CD4-positive, alpha-beta memory T cell (primary cell): Measurements from ENCODE around the gene ARPC2. TPM values are rescaled to one million over a fixed set of nuclear protein-coding genes. Genes with fewer than 3 reads are reported as not detected.

ENCODE experiments used
- microRNA-seq: library from miRNA; unstranded; fragments of <30 nt; microRNA quantifications from one replicate; pipeline ENCODE4 v1.2.0, GENCODE V29; 2021; ENCODE audit warnings: borderline replicate concordance, borderline number of aligned reads, borderline microRNAs expressed, mixed read lengths
- polyA plus RNA-seq, 2 donors: library from polyadenylated mRNA; unstranded; fragments of 300-500 nt; fragmentation: Illumina TruSeq; gene quantifications; one replicate each; pipeline ENCODE4 v1.2.3, GENCODE V29; 2021
- total RNA-seq, 2 experiments: library from RNA; stranded (reverse); gene quantifications; one replicate each; pipeline ENCODE4 v1.2.3, GENCODE V29; 2021

The ARPC2 gene
- total and polyA plus RNA-seq, 4 experiments from 2014 or later: 412 to 1,042 (median 628) TPM

Small RNA genes lying within 50 kb of the gene (microRNA-seq; reads per million reads assigned to microRNA genes)
- gene MIR6513: 6.7 reads per million, percentile 31 among the genes with 10 or more reads in this experiment

Other genes with a start within 250 kb of the ARPC2 start
- 1 to 10 TPM in 1 of 2 experiments, under 1 TPM in 1; 0.78 to 1.2 TPM for gene TNS1, start 214.2 kb upstream of the ARPC2 start, total RNA-seq
- not detected for gene TNS1, start 214.2 kb upstream of the ARPC2 start, polyA plus RNA-seq
- gene RUFY4, start 147.9 kb upstream of the ARPC2 start, total RNA-seq: under 1 TPM; 0.30 to 0.81 TPM
- gene RUFY4, start 147.9 kb upstream of the ARPC2 start, polyA plus RNA-seq: under 1 TPM in 1 of 2 donors, not detected in 1; 0.16 TPM
- not detected for gene CXCR2, start 91.2 kb upstream of the ARPC2 start, total RNA-seq
- not detected for gene CXCR2, start 91.2 kb upstream of the ARPC2 start, polyA plus RNA-seq
- not detected for gene CXCR1, start 50.2 kb upstream of the ARPC2 start, total RNA-seq
- gene CXCR1, start 50.2 kb upstream of the ARPC2 start, polyA plus RNA-seq: not detected
- gene GPBAR1, start 43.8 kb downstream of the ARPC2 start, total RNA-seq: 1 to 10 TPM; 1.0 to 1.2 TPM
- gene GPBAR1, start 43.8 kb downstream of the ARPC2 start, polyA plus RNA-seq: under 1 TPM; 0.17 to 0.32 TPM
- gene AAMP, start 52.9 kb downstream of the ARPC2 start, total RNA-seq: 10 to 100 TPM; 66.2 to 66.3 TPM
- gene AAMP, start 52.9 kb downstream of the ARPC2 start, polyA plus RNA-seq: 100 to 1,000 TPM in 1 of 2 donors, 10 to 100 TPM in 1; 78.9 to 101 TPM
- 10 to 100 TPM; 31.1 to 33.6 TPM for gene PNKD, start 53.3 kb downstream of the ARPC2 start, total RNA-seq
- 100 to 1,000 TPM in 1 of 2 donors, 10 to 100 TPM in 1; 84.3 to 101 TPM for gene PNKD, start 53.3 kb downstream of the ARPC2 start, polyA plus RNA-seq
- 100 to 1,000 TPM; 140 to 144 TPM for gene TMBIM1, start 75.3 kb downstream of the ARPC2 start, total RNA-seq
- gene TMBIM1, start 75.3 kb downstream of the ARPC2 start, polyA plus RNA-seq: 100 to 1,000 TPM; 176 to 220 TPM
- gene CATIP, start 139.7 kb downstream of the ARPC2 start, total RNA-seq: not detected
- not detected for gene CATIP, start 139.7 kb downstream of the ARPC2 start, polyA plus RNA-seq
- gene SLC11A1, start 165.1 kb downstream of the ARPC2 start, total RNA-seq: 1 to 10 TPM; 1.3 to 1.9 TPM
- under 1 TPM; 0.37 to 0.92 TPM for gene SLC11A1, start 165.1 kb downstream of the ARPC2 start, polyA plus RNA-seq
- gene CTDSP1, start 182.7 kb downstream of the ARPC2 start, total RNA-seq: 100 to 1,000 TPM; 182 to 183 TPM
- 10 to 100 TPM; 26.4 to 37.7 TPM for gene CTDSP1, start 182.7 kb downstream of the ARPC2 start, polyA plus RNA-seq
- gene VIL1, start 201.9 kb downstream of the ARPC2 start, total RNA-seq: not detected
- gene VIL1, start 201.9 kb downstream of the ARPC2 start, polyA plus RNA-seq: not detected